K562 (cell line): Measurements from ENCODE around the gene ZFP2. TPM values are rescaled to one million over a fixed set of nuclear protein-coding genes. Genes with fewer than 3 reads are reported as not detected.
A peak's percentile ranks its signal among the peaks of the same experiment; 100 is the strongest.

Source experiments
- ATAC-seq: fragments of 200-7000 bp; cut with Tn5 transposase; 3 replicates; pipeline ENCODE4 v1.9.1; 2020; ENCODE audit warnings: moderate library complexity
- BruUV-seq: library from RNA; stranded (reverse); fragments of 400-500 nt; replicated peaks from 2 replicates; lab custom pipeline; 2021; lab: Mats Ljungman, UMichigan
- CTCF ChIA-PET: fragments of 300-600 bp; formaldehyde crosslinking; extraction: SDS; loops from one replicate; lab custom pipeline; 2021; ENCODE audit warnings: low intra/inter-chr PET ratio; lab: Yijun Ruan, JAX
- POLR2A ChIA-PET: fragments of 300-600, 350-650 bp; sonication (Branson Sonifier 250); formaldehyde crosslinking; extraction: SDS; loops from one replicate; lab custom pipeline; 2021; ENCODE audit warnings: antibody characterized with exemption, inconsistent platforms; lab: Yijun Ruan, JAX
- DNase-seq, 4 experiments: peaks; one replicate each; pipeline versions ENCODE4 v3.0.0 to v3.0.0-alpha.2; 2011 to 2018; ENCODE audit warnings: low spot score in 3 of 4, mixed read lengths in 3 of 4; ENCODE audit errors: extremely low read depth in 1 of 4
- FAIRE-seq: peaks from 2 replicates; lab custom pipeline; 2011; peaks lifted over from hg19 to GRCh38; lab: Jason Lieb, UNC
- H2AFZ ChIP-seq: 2 replicates; pipeline ENCODE4 v1.6.0; 2011; ENCODE audit warnings: low read depth, low read length, control low read depth, inconsistent platforms
- H3K27ac ChIP-seq: fragments of 200-600 bp; 3 replicates; pipeline ENCODE4 v1.8.0; 2011; ENCODE audit warnings: low read depth, mild to moderate bottlenecking, control low read depth, inconsistent platforms, low read length, moderate library complexity, mixed read lengths; ENCODE audit errors: extremely low read depth
- H3K27me3 ChIP-seq, 2 experiments: fragments of 300-600 bp in 1 of 2; 2 replicates in 1 of 2; 3 replicates in 1 of 2; pipeline versions ENCODE4 v1.6.0 to v1.8.0; 2011; ENCODE audit warnings: inconsistent platforms in 2 of 2, low read length in 2 of 2, mild to moderate bottlenecking in 1 of 2, mixed read lengths in 1 of 2, moderate library complexity in 1 of 2; ENCODE audit not compliant: control insufficient read depth in 2 of 2, insufficient read depth in 2 of 2
- H3K36me3 ChIP-seq: fragments of 300-600 bp; 3 replicates; pipeline ENCODE4 v1.8.0; 2011; ENCODE audit warnings: mild to moderate bottlenecking, low read length, inconsistent platforms; ENCODE audit not compliant: control insufficient read depth, insufficient read depth
- H3K4me1 ChIP-seq, 2 experiments: fragments of 200-600 bp in 1 of 2; replicated peaks in 1 of 2; 2 replicates in 1 of 2; 3 replicates in 1 of 2; pipeline versions ENCODE4 v1.5.1 to v1.8.0; 2011; ENCODE audit warnings: inconsistent platforms in 2 of 2, low read length in 2 of 2, mild to moderate bottlenecking in 1 of 2, mixed read lengths in 1 of 2, moderate library complexity in 1 of 2; ENCODE audit not compliant: control insufficient read depth in 2 of 2, insufficient read depth in 2 of 2
- H3K4me2 ChIP-seq: 2 replicates; pipeline ENCODE4 v1.6.1; 2011; ENCODE audit warnings: low read length, control low read depth, inconsistent platforms, mixed read lengths; ENCODE audit not compliant: insufficient read depth
- H3K4me3 ChIP-seq: fragments of 200-600 bp; sonication (generic), shearing (Covaris generic); 2 replicates; pipeline ENCODE4 v1.5.1; 2016; ENCODE audit warnings: control low read depth, inconsistent platforms
- H3K79me2 ChIP-seq: fragments of 200-600 bp; 3 replicates; pipeline ENCODE4 v1.8.0; 2011; ENCODE audit warnings: low read length, inconsistent platforms; ENCODE audit not compliant: control insufficient read depth, insufficient read depth
- H3K9ac ChIP-seq, 2 experiments: 2 replicates each; pipeline versions ENCODE4 v1.6.0 to v1.6.1; 2011; ENCODE audit warnings: low read depth in 2 of 2, low read length in 2 of 2, control low read depth in 1 of 2, inconsistent platforms in 1 of 2, mild to moderate bottlenecking in 1 of 2, mixed read lengths in 1 of 2; ENCODE audit not compliant: insufficient read depth in 1 of 2
- H3K9me1 ChIP-seq: one replicate; pipeline ENCODE4 v1.6.0; 2011; ENCODE audit warnings: inconsistent platforms, mild to moderate bottlenecking, low read length, moderate library complexity; ENCODE audit not compliant: control insufficient read depth, insufficient read depth
- H3K9me3 ChIP-seq: replicated peaks from 2 replicates; pipeline ENCODE4 v1.5.1; 2011; ENCODE audit warnings: low read depth, low read length, inconsistent platforms; ENCODE audit not compliant: control insufficient read depth, insufficient read depth
- H4K20me1 ChIP-seq: replicated peaks from 2 replicates; pipeline ENCODE4 v1.6.1; 2011; ENCODE audit warnings: low read length, inconsistent platforms, mixed read lengths; ENCODE audit not compliant: control insufficient read depth, insufficient read depth
- ARID1B ChIP-seq: fragments of 450-650 bp; IDR thresholded peaks from 2 replicates; pipeline ENCODE4 v1.6.1; 2016; ENCODE audit warnings: antibody characterized with exemption, mild to moderate bottlenecking, inconsistent platforms
- C11orf30 ChIP-seq: fragments of 450-650 bp; IDR thresholded peaks from 2 replicates; pipeline ENCODE4 v1.6.1; 2016; ENCODE audit warnings: low read depth, mild to moderate bottlenecking
- CBFA2T3 ChIP-seq: fragments of 450-650 bp; IDR thresholded peaks from 2 replicates; pipeline ENCODE4 v1.6.1; 2017
- ETS2 ChIP-seq: IDR thresholded peaks from 2 replicates; pipeline ENCODE4 v1.6.1; 2016; ENCODE audit warnings: borderline replicate concordance, missing genetic modification characterization, mild to moderate bottlenecking, moderate library complexity, missing compliant biosample characterization; ENCODE audit not compliant: poor library complexity, severe bottlenecking
- MAFF ChIP-seq: IDR thresholded peaks from 2 replicates; pipeline ENCODE4 v1.6.1; 2012; ENCODE audit warnings: low read length, improper control_type of control experiment
- MAFG ChIP-seq: fragments of 450-650 bp; conservative IDR thresholded peaks from 2 replicates; pipeline ENCODE4 v1.6.1; 2016; ENCODE audit warnings: missing genetic modification characterization, missing compliant biosample characterization
- MAFK ChIP-seq: IDR thresholded peaks from 2 replicates; pipeline ENCODE4 v1.6.1; 2011; ENCODE audit warnings: low read length, improper control_type of control experiment
- NFE2 ChIP-seq: IDR thresholded peaks from 2 replicates; pipeline ENCODE4 v1.6.1; 2014; ENCODE audit warnings: antibody characterized with exemption, low read depth
- NFE2L1 ChIP-seq: fragments of 450-650 bp; IDR thresholded peaks from 2 replicates; pipeline ENCODE4 v1.6.1; 2016; ENCODE audit warnings: missing genetic modification characterization, low read depth, mild to moderate bottlenecking, missing compliant biosample characterization, moderate library complexity, borderline replicate concordance
- SMARCA4 ChIP-seq: fragments of 450-650 bp; IDR thresholded peaks from 2 replicates; pipeline ENCODE4 v1.6.1; 2016
- ZKSCAN8 ChIP-seq: fragments of 200-800 bp; sonication (Bioruptor generic); IDR thresholded peaks from 2 replicates; pipeline ENCODE4 v1.6.1; 2016; ENCODE audit warnings: missing genetic modification characterization, missing compliant biosample characterization
- ZNF316 ChIP-seq: fragments of 450-650 bp; IDR thresholded peaks from 2 replicates; pipeline ENCODE4 v1.6.1; 2016
- ZNF507 ChIP-seq: conservative IDR thresholded peaks from 2 replicates; pipeline ENCODE4 v1.6.1; 2017; ENCODE audit warnings: missing genetic modification characterization, missing compliant biosample characterization
- WGBS: fragments of 100-300 bp; shearing (Covaris generic); methylation state at CpG from one replicate; pipeline ENCODE4 v1.1.6; 2016; ENCODE audit warnings: low coverage, mixed read lengths; ENCODE audit not compliant: insufficient coverage; ENCODE audit errors: missing lambda C conversion rate; 5-methylcytosine and 5-hydroxymethylcytosine counted together
- in situ Hi-C: fragments of 300-500 bp; cut with MboI; formaldehyde crosslinking; loops from 4 replicates; pipeline ENCODE4 v1.15.0; 2018; ENCODE audit warnings: inconsistent platforms, mixed read lengths
- intact Hi-C: fragments of 100-400 bp; cut with micrococcal nuclease; formaldehyde crosslinking; loops from 2 replicates; pipeline ENCODE4 v1.14.2; 2022
- polyA plus RNA-seq, 8 experiments: library from polyadenylated mRNA; depleted of rRNA in 4 of 8; stranded (reverse) in 5 of 8; unstranded in 3 of 8; fragments of >200 nt; fragmentation: Nextera tagmentation in 2 of 8; fragmentation: Illumina TruSeq in 1 of 8; extraction: Ambion mirVana in 2 of 8; extraction: Trizol in 1 of 8; gene quantifications; 2 replicates each; pipeline versions ENCODE4 v1.2.1 to v1.2.3, GENCODE V29; 2011 to 2014; ENCODE audit warnings: inconsistent platforms in 1 of 8, missing spikeins in 1 of 8
- total RNA-seq, 7 experiments: library from RNA; depleted of rRNA in 6 of 7; stranded (reverse); fragments of >200 nt in 6 of 7; fragmentation: Illumina TruSeq in 2 of 7; extraction: Trizol in 2 of 7; gene quantifications; 2 replicates each; pipeline versions ENCODE4 v1.2.1 to v1.2.3, GENCODE V29; 2011 to 2021; ENCODE audit warnings: low replicate concordance in 1 of 7

The ZFP2 gene
- total and polyA plus RNA-seq, 9 of the 15 experiments (the other 6 are each of a cell fraction or from before 2014, with no cell fraction given), result 0.07 to 0.13 TPM; not detected in 7

DNA sequence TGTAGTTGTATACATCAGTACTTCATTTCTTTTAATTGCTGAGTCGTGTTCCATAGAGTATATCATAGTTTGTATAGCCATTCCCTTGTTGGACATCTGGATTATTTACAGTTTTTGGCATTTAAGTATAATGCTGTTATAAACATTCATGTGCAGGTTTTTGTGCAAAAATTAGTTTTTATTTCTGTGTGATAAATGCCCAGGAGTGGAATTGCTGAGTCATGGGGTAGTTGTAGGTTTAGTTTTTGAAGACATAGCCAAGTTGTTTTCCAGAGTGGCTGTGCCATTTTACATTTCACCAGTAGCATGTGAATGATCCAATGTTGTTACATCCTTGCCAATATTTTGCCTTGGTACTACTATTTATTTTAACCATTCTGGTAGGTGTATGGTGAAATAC is 23.4 kb upstream of the ZFP2 start:
- Histone ChIP-seq H3K27me3 (no peaks in the 10 kb centered on the region), H3K9me1 (no peaks in the 10 kb centered on the region), H3K9ac (no peak overlapping the region), H3K4me3 (no peak overlapping the region), H3K9me3 (no peaks in the 10 kb centered on the region; the same call in 1 of the 2 replicates), H4K20me1 (no peaks in the 10 kb centered on the region), H3K36me3 (peaks cover 78% of the 10 kb centered on the region), H3K4me2 (no peak overlapping the region), H3K4me1 (no peaks in the 10 kb centered on the region; a peak in 1 of 5 replicates), H2AFZ (no peak overlapping the region), H3K27ac (no peak overlapping the region), H3K79me2 (no peaks in the 10 kb centered on the region; the same call in 2 of the 3 replicates)
- intact Hi-C loops (no loop called here), in situ Hi-C loops (no loop called here)
- ChIA-PET POLR2A (interaction anchor here (0.6 kb wide), 1 partner anchor 41 kb away, joined by 3 read pairs; no protein-coding TSS in a partner anchor), CTCF (no interaction called here)
- ATAC-seq (no peak), DNase-seq (no peak), FAIRE-seq (no peak)
- no peak for TF ChIP-seq ETS2 (tag)
- no peak for TF ChIP-seq CBFA2T3
- TF ChIP-seq C11orf30, result peak; percentile 88
- peak; percentile 92 for TF ChIP-seq ZNF316
- TF ChIP-seq ARID1B, result 0 out of 2 replicates have a peak, but pooled peaks have one; percentile 11
- TF ChIP-seq SMARCA4, result no peak
- TF ChIP-seq ZNF507 (tag), result 0 out of 2 replicates have a peak, but pooled peaks have one; percentile 9
- TF ChIP-seq NFE2L1 (tag), result peak; percentile 49; the same call in 1 of the 2 replicates
- peak; percentile 85 for TF ChIP-seq MAFG
- peak; percentile 72; the same call in 1 of the 2 replicates for TF ChIP-seq MAFK
- no peak for TF ChIP-seq ZKSCAN8 (CRISPR knock-in tag)
- peak; percentile 75 for TF ChIP-seq NFE2
- TF ChIP-seq MAFF, result peak; percentile 78
- no TSS peak for BruUV-seq
- 95% methylated on average over 1 of the region's 1 CpG for WGBS
